ENCODE results near the gene API5.
"Not testable (repeated sequence)": the region's sequence is repeated elsewhere in the genome, so short reads cannot be mapped to it uniquely, and the experiment has no call there.

The API5 gene

GRCh38 chr11:43327987-43328386 lies 16.2 kb downstream of the API5 start:
- Histone ChIP-seq H3K9me3 (ENCODE audit: low read length) (no peaks in the 10 kb centered on the region), H3K4me1 (ENCODE audit: insufficient read depth, low read length) (no peaks in the 10 kb centered on the region), H3K27me3 (ENCODE audit: insufficient read depth, low read length) (no peaks in the 10 kb centered on the region), H2AFZ (ENCODE audit: low read depth, low read length) (no peak overlapping the region), H3K36me3 (ENCODE audit: insufficient read depth, low read length) (peaks cover 98% of the 10 kb centered on the region), H3K4me3 (ENCODE audit: low read length) (no peak overlapping the region)

DNA sequence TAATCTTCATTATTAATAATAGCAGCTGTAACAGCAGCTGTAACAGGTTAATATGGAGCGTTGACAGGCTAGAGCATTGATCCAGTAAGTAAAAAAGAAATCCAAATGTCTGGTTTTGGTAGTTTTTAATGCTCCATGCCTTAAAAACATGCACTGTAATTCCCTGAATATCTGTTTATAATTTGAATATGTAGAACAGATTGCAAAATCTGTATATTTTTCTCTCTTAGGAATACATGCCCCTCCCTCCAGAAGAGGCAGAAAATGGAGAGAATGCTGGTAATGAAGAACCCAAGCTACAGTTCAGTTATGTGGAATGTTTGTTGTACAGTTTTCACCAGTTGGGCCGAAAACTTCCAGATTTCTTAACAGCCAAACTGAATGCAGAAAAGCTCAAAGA lies 16.7 kb downstream of the API5 start:
- no peaks in the 10 kb centered on the region for H3K27me3 ChIP-seq (ENCODE audit: insufficient read depth, low read length)
- no peak overlapping the region for H3K4me3 ChIP-seq (ENCODE audit: low read length)
- no peak overlapping the region for H2AFZ ChIP-seq (ENCODE audit: low read depth, low read length)
- no peaks in the 10 kb centered on the region for H3K4me1 ChIP-seq (ENCODE audit: insufficient read depth, low read length)
- H3K36me3 ChIP-seq (ENCODE audit: insufficient read depth, low read length): peaks cover 97% of the 10 kb centered on the region
- H3K9me3 ChIP-seq (ENCODE audit: low read length): no peaks in the 10 kb centered on the region

GRCh38 chr11:43341159-43341558 lies 29.4 kb downstream of the API5 start:
- H3K27me3 ChIP-seq (ENCODE audit: insufficient read depth, low read length): no peaks in the 10 kb centered on the region
- peaks cover 49% of the 10 kb centered on the region for H3K36me3 ChIP-seq (ENCODE audit: insufficient read depth, low read length)
- H2AFZ ChIP-seq (ENCODE audit: low read depth, low read length): no peak overlapping the region
- no peaks in the 10 kb centered on the region for H3K4me1 ChIP-seq (ENCODE audit: insufficient read depth, low read length)
- no peak overlapping the region for H3K4me3 ChIP-seq (ENCODE audit: low read length)
- H3K9me3 ChIP-seq (ENCODE audit: low read length): no peaks in the 10 kb centered on the region

DNA sequence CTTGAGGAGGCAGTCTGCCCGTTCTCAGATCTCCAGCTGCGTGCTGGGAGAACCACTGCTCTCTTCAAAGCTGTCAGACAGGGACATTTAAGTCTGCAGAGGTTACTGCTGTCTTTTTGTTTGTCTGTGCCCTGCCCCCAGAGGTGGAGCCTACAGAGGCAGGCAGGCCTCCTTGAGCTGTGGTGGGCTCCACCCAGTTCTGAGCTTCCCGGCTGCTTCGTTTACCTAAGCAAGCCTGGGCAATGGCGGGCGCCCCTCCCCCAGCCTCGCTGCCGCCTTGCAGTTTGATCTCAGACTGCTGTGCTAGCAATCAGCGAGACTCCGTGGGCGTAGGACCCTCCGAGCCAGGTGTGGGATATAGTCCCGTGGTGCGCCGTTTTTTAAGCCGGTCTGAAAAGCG lies 39.6 kb downstream of the API5 start:
- not testable (repeated sequence) for H2AFZ ChIP-seq (ENCODE audit: low read depth, low read length); H3K36me3 ChIP-seq (ENCODE audit: insufficient read depth, low read length); H3K4me1 ChIP-seq (ENCODE audit: insufficient read depth, low read length); H3K9me3 ChIP-seq (ENCODE audit: low read length); H3K27me3 ChIP-seq (ENCODE audit: insufficient read depth, low read length); H3K4me3 ChIP-seq (ENCODE audit: low read length)

DNA sequence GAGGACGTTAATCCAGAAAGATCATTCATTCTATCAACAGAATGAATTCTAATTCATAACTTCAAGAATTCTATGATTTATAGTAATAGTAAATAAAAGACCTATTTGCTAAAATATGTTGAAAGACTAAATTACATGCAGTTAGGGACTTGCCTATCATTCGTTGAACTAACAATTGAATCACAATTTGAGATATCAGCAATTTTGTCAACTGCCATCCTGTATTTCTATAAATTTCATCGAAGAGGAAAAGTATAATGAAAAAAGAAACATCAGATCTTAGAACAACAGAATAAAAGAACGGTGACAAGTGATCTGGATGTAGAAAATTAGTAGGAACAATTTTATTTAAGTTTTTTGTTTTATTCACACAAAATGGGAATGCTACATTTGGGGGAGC lies 42.5 kb downstream of the API5 start:
- Histone ChIP-seq H3K36me3 (ENCODE audit: insufficient read depth, low read length) (no peaks in the 10 kb centered on the region), H3K27me3 (ENCODE audit: insufficient read depth, low read length) (no peaks in the 10 kb centered on the region), H3K4me1 (ENCODE audit: insufficient read depth, low read length) (peaks cover 5% of the 10 kb centered on the region), H2AFZ (ENCODE audit: low read depth, low read length) (no peak overlapping the region), H3K9me3 (ENCODE audit: low read length) (no peaks in the 10 kb centered on the region), H3K4me3 (ENCODE audit: low read length) (no peak overlapping the region)

GRCh38 chr11:43356336-43356735 lies 44.5 kb downstream of the API5 start:
- H3K4me3 ChIP-seq (ENCODE audit: low read length): no peak overlapping the region
- no peak overlapping the region for H2AFZ ChIP-seq (ENCODE audit: low read depth, low read length)
- H3K36me3 ChIP-seq (ENCODE audit: insufficient read depth, low read length): no peaks in the 10 kb centered on the region
- H3K27me3 ChIP-seq (ENCODE audit: insufficient read depth, low read length): no peaks in the 10 kb centered on the region
- peaks cover 24% of the 10 kb centered on the region for H3K4me1 ChIP-seq (ENCODE audit: insufficient read depth, low read length)
- no peaks in the 10 kb centered on the region for H3K9me3 ChIP-seq (ENCODE audit: low read length)

DNA sequence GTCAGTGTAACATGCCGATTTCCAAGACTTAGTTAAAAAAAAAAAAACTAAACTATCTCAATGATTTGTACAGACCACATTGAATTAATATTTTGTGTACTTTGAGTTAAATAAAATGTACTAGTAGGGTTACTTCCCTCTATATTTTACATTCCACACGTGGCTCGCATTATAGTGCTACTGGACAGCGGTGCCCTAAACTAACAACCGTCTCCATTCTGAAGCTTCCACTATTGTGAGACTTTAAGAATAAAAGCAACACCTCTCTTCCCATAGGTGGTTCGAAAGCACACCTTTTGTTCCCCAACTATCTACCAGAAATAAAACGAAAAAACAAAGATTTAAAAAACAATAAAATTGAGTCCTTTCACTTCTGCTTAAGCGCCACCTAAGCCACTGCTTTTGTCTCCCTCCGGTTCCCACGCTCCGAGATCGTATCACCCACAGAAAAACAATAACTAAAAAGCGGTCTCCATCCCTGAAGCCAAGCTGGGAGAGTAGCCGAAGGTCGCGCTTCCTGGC lies 46.5 kb downstream of the API5 start:
- H3K4me3 ChIP-seq (ENCODE audit: low read length): peak overlapping the region; percentile 80
- H3K4me1 ChIP-seq (ENCODE audit: insufficient read depth, low read length): peaks cover 26% of the 10 kb centered on the region
- H2AFZ ChIP-seq (ENCODE audit: low read depth, low read length): peak overlapping the region; percentile 35

DNA sequence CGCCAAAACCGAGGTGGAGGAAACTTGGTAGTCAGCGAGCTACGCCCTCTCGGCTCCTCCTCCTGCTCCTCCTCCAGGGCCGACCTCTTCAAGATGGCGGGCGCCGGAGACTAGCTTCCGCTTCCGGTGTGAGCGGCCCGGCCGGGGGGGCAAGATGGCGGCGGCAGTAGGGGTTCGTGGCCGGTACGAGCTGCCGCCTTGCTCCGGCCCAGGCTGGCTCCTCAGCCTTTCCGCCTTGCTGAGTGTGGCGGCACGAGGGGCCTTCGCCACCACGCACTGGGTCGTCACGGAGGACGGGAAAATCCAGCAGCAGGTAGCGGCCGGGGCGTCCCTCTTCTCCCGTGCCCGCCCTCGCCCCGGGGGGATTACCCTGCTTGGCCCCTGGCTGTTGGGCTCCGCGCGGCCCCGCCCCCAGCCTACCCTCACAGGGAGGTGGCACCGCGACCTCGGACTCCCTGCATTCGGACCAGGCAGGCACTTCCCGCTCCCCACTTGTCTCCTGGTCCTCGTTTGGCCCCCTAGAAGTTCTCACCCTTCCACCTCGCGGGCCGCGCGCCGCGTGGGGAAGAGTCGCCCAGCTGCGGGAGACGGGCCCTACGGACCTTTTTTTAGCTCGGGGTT lies 47.1 kb downstream of the API5 start, which contains the start of gene TTC17:
Gene TTC17, plus strand, starts transcription at position 120 of the 621 bp plus-strand sequence. Its CDS starts 35 bp downstream, at position 155.
- Histone ChIP-seq H2AFZ (ENCODE audit: low read depth, low read length) (peak within 1 kb of the TSS; percentile 35), H3K27me3 (ENCODE audit: insufficient read depth, low read length) (no peaks in the 10 kb centered on the region), H3K9me3 (ENCODE audit: low read length) (no peaks in the 10 kb centered on the region), H3K4me1 (ENCODE audit: insufficient read depth, low read length) (peaks cover 26% of the 10 kb centered on the region), H3K4me3 (ENCODE audit: low read length) (peak within 1 kb of the TSS; percentile 80), H3K36me3 (ENCODE audit: insufficient read depth, low read length) (peaks cover 3% of the 10 kb centered on the region)

More for the DNA sequence above, 46.5 kb downstream of the API5 start:
- Histone ChIP-seq H3K9me3 (ENCODE audit: low read length) (no peaks in the 10 kb centered on the region), H3K36me3 (ENCODE audit: insufficient read depth, low read length) (no peaks in the 10 kb centered on the region), H3K27me3 (ENCODE audit: insufficient read depth, low read length) (no peaks in the 10 kb centered on the region)

- peaks cover 3% of the 10 kb centered on the region for H3K36me3 ChIP-seq (ENCODE audit: insufficient read depth, low read length)
- peak overlapping the region; percentile 35 for H2AFZ ChIP-seq (ENCODE audit: low read depth, low read length)
- peaks cover 26% of the 10 kb centered on the region for H3K4me1 ChIP-seq (ENCODE audit: insufficient read depth, low read length)
- no peaks in the 10 kb centered on the region for H3K9me3 ChIP-seq (ENCODE audit: low read length)
- peak overlapping the region; percentile 80 for H3K4me3 ChIP-seq (ENCODE audit: low read length)
- no peaks in the 10 kb centered on the region for H3K27me3 ChIP-seq (ENCODE audit: insufficient read depth, low read length)
These were observed 47.6 kb downstream of the API5 start for GRCh38 chr11:43359422-43359818.

GRCh38 chr11:43360361-43361032 lies 48.7 kb downstream of the API5 start:
- H3K9me3 ChIP-seq (ENCODE audit: low read length): peaks cover 1% of the 10 kb centered on the region
- H3K4me1 ChIP-seq (ENCODE audit: insufficient read depth, low read length): peaks cover 26% of the 10 kb centered on the region
- peaks cover 8% of the 10 kb centered on the region for H3K36me3 ChIP-seq (ENCODE audit: insufficient read depth, low read length)
- H3K27me3 ChIP-seq (ENCODE audit: insufficient read depth, low read length): no peaks in the 10 kb centered on the region
- H2AFZ ChIP-seq (ENCODE audit: low read depth, low read length): no peak overlapping the region
- H3K4me3 ChIP-seq (ENCODE audit: low read length): peak overlapping the region; percentile 80

GRCh38 chr11:43366677-43367076 lies 54.9 kb downstream of the API5 start:
- no peaks in the 10 kb centered on the region for H3K27me3 ChIP-seq (ENCODE audit: insufficient read depth, low read length)
- H3K9me3 ChIP-seq (ENCODE audit: low read length): peaks cover 1% of the 10 kb centered on the region
- peaks cover 22% of the 10 kb centered on the region for H3K36me3 ChIP-seq (ENCODE audit: insufficient read depth, low read length)
- H3K4me1 ChIP-seq (ENCODE audit: insufficient read depth, low read length): no peaks in the 10 kb centered on the region
- H2AFZ ChIP-seq (ENCODE audit: low read depth, low read length): no peak overlapping the region
- no peak overlapping the region for H3K4me3 ChIP-seq (ENCODE audit: low read length)

DNA sequence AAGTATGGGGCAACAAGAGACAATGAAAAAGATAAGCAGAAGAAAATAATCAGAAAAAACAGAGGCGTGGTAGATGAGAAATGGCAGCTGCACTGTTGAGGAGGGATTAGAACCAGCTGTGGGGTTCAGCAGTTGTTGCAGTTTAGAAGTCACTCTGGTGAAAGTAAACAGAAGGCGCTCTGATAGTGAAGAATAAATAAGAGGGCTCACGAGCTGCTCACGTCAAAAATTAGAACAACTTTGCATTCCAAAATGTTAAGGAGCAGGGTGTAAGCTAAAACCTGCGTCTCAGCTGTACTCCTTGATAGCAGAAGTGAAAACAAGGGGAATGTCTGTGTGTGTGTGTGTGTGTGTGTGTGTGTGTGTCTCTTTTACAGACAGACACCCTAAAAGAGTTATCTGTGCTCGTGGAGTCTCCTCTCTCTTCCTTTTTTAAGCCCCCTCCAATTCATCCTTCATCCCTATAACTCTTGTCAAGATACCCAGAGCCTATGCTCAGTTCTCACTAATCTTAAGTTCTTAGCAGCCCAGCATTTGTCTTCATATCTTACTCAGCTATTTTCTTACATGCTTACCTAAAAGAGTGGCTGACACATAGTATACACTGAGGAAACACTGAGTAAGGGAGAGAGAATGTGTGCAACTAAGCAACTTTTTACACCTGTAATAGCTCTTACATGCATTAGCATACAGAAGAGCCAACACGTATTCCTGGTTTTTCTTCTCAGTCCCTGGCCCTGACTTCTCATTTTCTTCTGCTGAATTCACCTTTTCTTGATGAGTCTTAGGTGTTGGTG lies 55.8 kb downstream of the API5 start:
- Histone ChIP-seq H2AFZ (ENCODE audit: low read depth, low read length) (no peak overlapping the region), H3K4me1 (ENCODE audit: insufficient read depth, low read length) (no peaks in the 10 kb centered on the region), H3K9me3 (ENCODE audit: low read length) (peaks cover 1% of the 10 kb centered on the region), H3K27me3 (ENCODE audit: insufficient read depth, low read length) (no peaks in the 10 kb centered on the region), H3K4me3 (ENCODE audit: low read length) (no peak overlapping the region), H3K36me3 (ENCODE audit: insufficient read depth, low read length) (peaks cover 24% of the 10 kb centered on the region)

- H3K9me3 ChIP-seq (ENCODE audit: low read length): no peaks in the 10 kb centered on the region
- H3K36me3 ChIP-seq (ENCODE audit: insufficient read depth, low read length): peaks cover 24% of the 10 kb centered on the region
- no peaks in the 10 kb centered on the region for H3K27me3 ChIP-seq (ENCODE audit: insufficient read depth, low read length)
- H2AFZ ChIP-seq (ENCODE audit: low read depth, low read length): no peak overlapping the region
- no peaks in the 10 kb centered on the region for H3K4me1 ChIP-seq (ENCODE audit: insufficient read depth, low read length)
- no peak overlapping the region for H3K4me3 ChIP-seq (ENCODE audit: low read length)
These were observed 64.3 kb downstream of the API5 start for GRCh38 chr11:43376065-43376464.
